NCI-H1092 treated with DMSO at 0.1 percent for 48 hours (cell line): ENCODE data around the gene SRSF6.
A peak's percentile ranks its signal among the peaks of the same experiment; 100 is the strongest.
"Not testable (repeated sequence)": the region's sequence is repeated elsewhere in the genome, so short reads cannot be mapped to it uniquely, and the experiment has no call there.

Source experiments
- DNase-seq: peaks from one replicate; lab custom pipeline; 2025; lab: John Stamatoyannopoulos, UW

Gene SRSF6

GRCh38 chr20:43448748-43449535, 8.8 kb upstream of the SRSF6 start:
- peak; percentile 61 for DNase-seq

GRCh38 chr20:43450841-43451799, 6.6 kb upstream of the SRSF6 start:
- DNase-seq: no peak

- no peak for DNase-seq
These were observed 5.1 kb upstream of the SRSF6 start for GRCh38 chr20:43452404-43453126.

GRCh38 chr20:43456252-43456651, 1.4 kb upstream of the SRSF6 start:
- not testable (repeated sequence) for DNase-seq

GRCh38 chr20:43456809-43457639, 672 bp upstream of the SRSF6 start:
- peak; percentile 98 for DNase-seq

GRCh38 chr20:43458422-43458924, 777 bp downstream of the SRSF6 start:
- DNase-seq: no peak

- DNase-seq: no peak
These were observed 1.6 kb downstream of the SRSF6 start for GRCh38 chr20:43459022-43459942.

- no peak for DNase-seq
These were observed 2.6 kb downstream of the SRSF6 start for GRCh38 chr20:43460172-43460829.

GRCh38 chr20:43460830-43461200, 3.1 kb downstream of the SRSF6 start:
- DNase-seq: no peak

GRCh38 chr20:43461894-43462659, 4.4 kb downstream of the SRSF6 start:
- no peak for DNase-seq

GRCh38 chr20:43462660-43463526, 5.2 kb downstream of the SRSF6 start:
- no peak for DNase-seq

- DNase-seq: no peak
These were observed 6.0 kb downstream of the SRSF6 start for GRCh38 chr20:43463527-43464218.

GRCh38 chr20:43464219-43464790, 6.6 kb downstream of the SRSF6 start:
- DNase-seq: no peak

- no peak for DNase-seq
These were observed 7.9 kb downstream of the SRSF6 start for GRCh38 chr20:43465625-43465943.

- no peak for DNase-seq
These were observed 9.9 kb downstream of the SRSF6 start for GRCh38 chr20:43467589-43467988.

- no peak for DNase-seq
These were observed 15.1 kb downstream of the SRSF6 start for GRCh38 chr20:43472671-43473380.

GRCh38 chr20:43473381-43473704, 15.6 kb downstream of the SRSF6 start:
- DNase-seq: no peak
